Psoas muscle (tissue), 8 donors: Measurements from ENCODE around the gene MSMP. TPM values are rescaled to one million over a fixed set of nuclear protein-coding genes. Genes with fewer than 3 reads are reported as not detected.
A peak's percentile ranks its signal among the peaks of the same experiment; 100 is the strongest.

Source experiments
- ATAC-seq, 4 donors: fragments of 200-7000 bp; cut with Tn5 transposase; one replicate each; pipeline ENCODE4 v1.9.1; 2020; ENCODE audit warnings: moderate library complexity in 3 of 4, mild to moderate bottlenecking in 2 of 4
- DNase-seq, 2 donors: peaks; one replicate each; pipeline ENCODE4 v3.0.0-alpha.2; 2020
- H3K27ac ChIP-seq: fragments of 200-600 bp; one replicate; pipeline ENCODE4 v1.8.0; 2022
- H3K27me3 ChIP-seq, 3 donors: fragments of 200-600 bp in 1 of 3; one replicate each; pipeline versions ENCODE4 v1.6.1 to v1.8.0; 2013 to 2022; ENCODE audit warnings: low read length in 2 of 3, mild to moderate bottlenecking in 2 of 3, moderate library complexity in 1 of 3; ENCODE audit not compliant: insufficient read depth in 3 of 3
- H3K36me3 ChIP-seq, 2 donors: fragments of 200-600 bp in 1 of 2; one replicate each; pipeline versions ENCODE4 v1.6.1 to v1.8.0; 2013 to 2022; ENCODE audit warnings: low read depth in 1 of 2, mild to moderate bottlenecking in 1 of 2, moderate library complexity in 1 of 2; ENCODE audit not compliant: insufficient read depth in 1 of 2
- H3K4me1 ChIP-seq: fragments of 200-600 bp; one replicate; pipeline ENCODE4 v1.8.0; 2022
- H3K4me3 ChIP-seq: fragments of 200-600 bp; one replicate; pipeline ENCODE4 v1.8.0; 2022; ENCODE audit warnings: mild to moderate bottlenecking
- H3K9me3 ChIP-seq: fragments of 200-600 bp; one replicate; pipeline ENCODE4 v1.8.0; 2022
- WGBS, 3 donors: extraction: QIAGEN DNeasy Blood & Tissue Kit; methylation state at CpG; one replicate each; pipeline versions ENCODE4 v1.1.6 to v1.1.7; 2013; 5-methylcytosine and 5-hydroxymethylcytosine counted together
- intact Hi-C, 2 donors: fragments of 100-400 bp; cut with DNase I; formaldehyde crosslinking; loops; one replicate each; pipeline versions ENCODE4 v1.11.0 to v1.14.2; 2022
- polyA plus RNA-seq, 3 donors: library from polyadenylated mRNA; stranded (reverse); fragments of 200-250 nt; gene quantifications; one replicate each; pipeline ENCODE4 v1.2.3, GENCODE V29; 2013
- total RNA-seq, 4 donors: library from RNA; stranded (reverse); fragmentation: NEBNext Ultra II Directional in 2 of 4; extraction: Animal tissue kit (Norgen Biotek cat#: 25700) in 2 of 4; gene quantifications; one replicate each; pipeline versions ENCODE4 v1.2.1 to v1.2.4, GENCODE V29; 2021 to 2023
- TF ChIP-seq, protein P1 (sequence below): fragments of 200-600 bp; IDR thresholded peaks from one replicate; pipeline ENCODE4 v1.8.0; 2022; ENCODE audit warnings: antibody characterized with exemption
- donor health status: healthy with polysubstance abuse.
- donor health status: DM: no; HTN: no; CAD: no; lungs with moderate emphysema.
- donor health status: Bipolar disorder and iron deficiency.
- donor health status: healthy.
- donor health status: DM: yes; HTN: yes; CAD: no.
- donor health status: DM: no; HTN: no; CAD: no.
- donor health status: DM: no; HTN: no; CAD: no.
- donor health status: DM: yes; HTN: yes; CAD: no.

MSMP gene
- total and polyA plus RNA-seq, 7 donors: 0.16 to 1.2 TPM; not detected in 5

DNA sequence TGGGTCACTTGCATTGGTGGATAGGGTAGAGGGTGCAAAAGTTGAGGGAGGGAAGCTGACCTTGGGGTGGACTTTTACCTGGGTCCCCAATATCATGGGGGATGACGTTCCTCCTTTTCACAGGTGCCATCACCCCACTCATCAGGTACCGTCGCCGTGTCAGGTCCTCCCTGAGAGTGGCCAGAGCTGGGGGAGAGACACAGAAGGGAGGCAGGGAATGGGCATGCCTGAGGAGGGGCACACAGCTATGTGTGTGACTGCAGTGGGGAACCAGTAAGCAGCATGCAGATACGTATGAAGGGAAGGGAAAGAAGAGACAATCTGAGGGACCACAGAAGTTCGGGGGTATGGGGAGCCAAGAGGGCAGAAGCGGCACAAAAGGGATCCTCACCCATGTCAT is 15.2 kb downstream of the MSMP start:
- peaks cover 8% of the 10 kb centered on the region for H3K4me1 ChIP-seq
- ATAC-seq: no peak
- 84 to 92% (median 87%) methylated on average over 7 of the region's 7 CpGs for WGBS, 3 donors
- no peak for DNase-seq
- H3K27ac ChIP-seq: no peak overlapping the region
- intact Hi-C loops: no loop called here
- H3K4me3 ChIP-seq: no peak overlapping the region
- H3K9me3 ChIP-seq: no peaks in the 10 kb centered on the region
- H3K27me3 ChIP-seq: no peaks in the 10 kb centered on the region
- peaks cover 43 to 99% of the 10 kb centered on the region in 2 donors for H3K36me3 ChIP-seq
- TF ChIP-seq, protein P1, sequence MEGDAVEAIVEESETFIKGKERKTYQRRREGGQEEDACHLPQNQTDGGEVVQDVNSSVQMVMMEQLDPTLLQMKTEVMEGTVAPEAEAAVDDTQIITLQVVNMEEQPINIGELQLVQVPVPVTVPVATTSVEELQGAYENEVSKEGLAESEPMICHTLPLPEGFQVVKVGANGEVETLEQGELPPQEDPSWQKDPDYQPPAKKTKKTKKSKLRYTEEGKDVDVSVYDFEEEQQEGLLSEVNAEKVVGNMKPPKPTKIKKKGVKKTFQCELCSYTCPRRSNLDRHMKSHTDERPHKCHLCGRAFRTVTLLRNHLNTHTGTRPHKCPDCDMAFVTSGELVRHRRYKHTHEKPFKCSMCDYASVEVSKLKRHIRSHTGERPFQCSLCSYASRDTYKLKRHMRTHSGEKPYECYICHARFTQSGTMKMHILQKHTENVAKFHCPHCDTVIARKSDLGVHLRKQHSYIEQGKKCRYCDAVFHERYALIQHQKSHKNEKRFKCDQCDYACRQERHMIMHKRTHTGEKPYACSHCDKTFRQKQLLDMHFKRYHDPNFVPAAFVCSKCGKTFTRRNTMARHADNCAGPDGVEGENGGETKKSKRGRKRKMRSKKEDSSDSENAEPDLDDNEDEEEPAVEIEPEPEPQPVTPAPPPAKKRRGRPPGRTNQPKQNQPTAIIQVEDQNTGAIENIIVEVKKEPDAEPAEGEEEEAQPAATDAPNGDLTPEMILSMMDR: no peak

DNA sequence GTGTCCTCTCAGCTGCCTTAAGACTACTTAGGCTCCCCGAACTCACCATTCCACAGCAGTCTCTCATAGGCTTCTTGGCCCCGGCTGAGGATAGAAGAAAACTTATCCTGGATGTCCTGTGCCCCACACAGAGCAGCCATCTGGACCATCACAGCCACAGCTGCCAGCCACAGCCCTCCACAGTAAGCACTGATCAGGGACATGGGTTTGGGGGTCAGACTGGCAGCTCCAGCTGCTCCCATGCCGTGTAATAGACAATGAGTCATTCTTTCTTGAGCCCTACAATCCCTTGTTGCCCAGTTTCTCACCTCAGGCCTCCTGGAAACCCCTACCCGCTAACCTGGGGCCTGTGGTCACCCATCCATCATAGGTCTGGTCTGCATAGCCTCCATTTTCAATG is 15.9 kb downstream of the MSMP start:
- intact Hi-C loops: no loop called here
- H3K9me3 ChIP-seq: no peaks in the 10 kb centered on the region
- no peak for DNase-seq
- peaks cover 37 to 98% of the 10 kb centered on the region in 2 donors for H3K36me3 ChIP-seq
- no peak for ATAC-seq
- WGBS, 3 donors: 48 to 67% (median 54%) methylated on average over 4 of the region's 4 CpGs
- no peak overlapping the region for H3K27ac ChIP-seq
- H3K4me1 ChIP-seq: peaks cover 8% of the 10 kb centered on the region
- TF ChIP-seq, protein P1: no peak
- no peaks in the 10 kb centered on the region for H3K27me3 ChIP-seq
- no peak overlapping the region for H3K4me3 ChIP-seq

DNA sequence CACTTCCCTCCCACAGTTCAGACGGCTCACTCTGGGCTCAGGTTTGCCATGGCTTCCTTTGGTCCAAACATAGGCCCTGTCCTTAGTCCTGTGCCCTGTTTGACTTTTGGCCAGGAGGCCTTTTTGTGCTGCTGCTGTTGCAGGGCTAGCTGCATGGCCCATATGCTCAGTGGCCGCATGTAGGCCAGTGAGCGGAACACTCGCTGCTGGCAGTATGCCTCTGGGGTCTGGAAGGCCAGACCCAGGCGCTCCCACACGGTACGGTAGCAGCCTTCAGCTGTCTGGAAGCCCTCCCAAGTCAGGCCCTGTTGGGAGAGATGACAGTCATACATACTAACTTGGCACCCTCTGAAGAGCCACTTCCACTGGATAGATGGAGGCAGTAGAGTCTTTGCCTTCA is 16.9 kb downstream of the MSMP start:
- Histone ChIP-seq H3K36me3 (peaks cover 31 to 90% of the 10 kb centered on the region in 2 donors), H3K4me3 (no peak overlapping the region), H3K9me3 (no peaks in the 10 kb centered on the region), H3K27me3 (no peaks in the 10 kb centered on the region), H3K4me1 (peaks cover 11% of the 10 kb centered on the region), H3K27ac (peak overlapping the region; percentile 53)
- 50 to 59% (median 55%) methylated on average over 7 of the region's 7 CpGs for WGBS, 3 donors
- no peak for ATAC-seq
- intact Hi-C loops: no loop called here
- no peak for DNase-seq
- TF ChIP-seq, protein P1: no peak

DNA sequence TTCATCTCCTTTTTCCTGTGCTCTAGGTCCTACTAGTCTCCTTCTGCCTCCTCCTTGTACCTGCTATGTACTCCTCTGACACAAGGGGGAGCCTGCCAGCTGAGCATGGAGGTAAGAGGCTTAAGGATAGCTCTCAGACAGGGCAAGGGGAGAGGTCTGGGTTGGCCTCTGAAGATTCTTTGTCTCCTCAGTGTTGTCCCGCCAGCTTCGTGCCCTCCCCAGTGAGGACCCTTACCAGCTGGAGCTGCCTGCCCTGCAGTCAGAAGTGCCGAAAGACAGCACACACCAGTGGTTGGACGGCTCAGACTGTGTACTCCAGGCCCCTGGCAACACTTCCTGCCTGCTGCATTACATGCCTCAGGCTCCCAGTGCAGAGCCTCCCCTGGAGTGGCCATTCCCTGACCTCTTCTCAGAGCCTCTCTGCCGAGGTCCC is 17.9 kb downstream of the MSMP start:
- Histone ChIP-seq H3K4me1 (peaks cover 11% of the 10 kb centered on the region), H3K27me3 (no peaks in the 10 kb centered on the region), H3K27ac (peak overlapping the region; percentile 53), H3K9me3 (no peaks in the 10 kb centered on the region), H3K36me3 (peaks cover 27 to 81% of the 10 kb centered on the region in 2 donors), H3K4me3 (no peak overlapping the region)
- TF ChIP-seq, protein P1: peak; percentile 75
- 31 to 48% (median 34%) methylated on average over 5 of the region's 5 CpGs for WGBS, 3 donors
- DNase-seq: peak; percentile 49 to 74
- ATAC-seq: peak in 2 of 4 donors; percentile 30 to 37
- intact Hi-C loops: no loop called here

DNA sequence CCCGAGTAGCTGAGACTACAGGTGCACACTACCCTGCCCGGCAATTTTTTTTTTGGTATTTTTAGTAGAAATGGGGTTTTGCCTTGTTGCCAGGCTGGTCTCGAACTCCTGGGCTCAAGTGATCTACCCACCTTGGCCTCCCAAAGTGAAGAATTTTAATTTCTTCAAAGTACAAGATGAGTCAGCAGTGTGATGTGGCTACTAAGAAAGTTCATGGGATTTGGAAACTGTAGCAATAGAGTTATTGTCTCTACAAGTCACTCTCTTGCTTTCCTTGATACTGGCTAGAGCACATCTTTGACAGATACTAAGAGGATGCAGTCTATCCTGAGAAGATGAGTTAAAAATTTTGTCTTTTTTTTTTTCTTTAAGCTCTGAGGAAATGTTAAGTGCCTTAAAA is 20.0 kb downstream of the MSMP start:
- Histone ChIP-seq H3K27ac (peak overlapping the region; percentile 98), H3K27me3 (no peaks in the 10 kb centered on the region), H3K4me3 (peak overlapping the region; percentile 82), H3K36me3 (peaks cover 11 to 60% of the 10 kb centered on the region in 2 donors), H3K9me3 (no peaks in the 10 kb centered on the region), H3K4me1 (peaks cover 29% of the 10 kb centered on the region)
- TF ChIP-seq, protein P1: no peak
- DNase-seq (no peak), ATAC-seq (no peak)
- WGBS, 3 donors: 79 to 90% (median 86%) methylated on average over 3 of the region's 3 CpGs
- intact Hi-C loops: loop anchor here in 1 of 2 donors (2.0 kb wide), 1 partner anchor 15 kb away; the partner anchor contains the start of genes GBA2 and RGP1
